Activated naive CD8-positive, alpha-beta T cell treated with anti-CD3 and anti-CD28 coated beads, Interleukin-2, amount 50 U/mL, for 24 hours (primary cell): ENCODE measurements around the gene CA10.

Source experiments
- ATAC-seq: fragments of 150-1000 bp; cut with Tn5 transposase; one replicate; pipeline ENCODE4 v1.10.0; 2021
- DNase-seq: peaks from one replicate; pipeline ENCODE4 v3.0.0; 2021
- H3K27ac Mint-ChIP-seq: one replicate; pipeline ENCODE4 v1.8.0; 2021; ENCODE audit warnings: mild to moderate bottlenecking, mixed read lengths
- H3K27me3 Mint-ChIP-seq: one replicate; pipeline ENCODE4 v1.8.0; 2021; ENCODE audit warnings: mixed read lengths
- H3K36me3 Mint-ChIP-seq: one replicate; pipeline ENCODE4 v1.8.0; 2021; ENCODE audit warnings: low read depth, mixed read lengths
- H3K4me1 Mint-ChIP-seq: one replicate; pipeline ENCODE4 v1.8.0; 2021; ENCODE audit warnings: mixed read lengths
- H3K4me3 Mint-ChIP-seq: one replicate; pipeline ENCODE4 v1.8.0; 2021; ENCODE audit warnings: mild to moderate bottlenecking, moderate library complexity, mixed read lengths
- H3K9me3 Mint-ChIP-seq: one replicate; pipeline ENCODE4 v1.8.0; 2021; ENCODE audit warnings: mixed read lengths

CA10 gene

GRCh38 chr17:52041123-52041617 lies 117.3 kb downstream of the CA10 start:
- Mint-ChIP-seq H3K27me3 (peaks cover 3% of the 10 kb centered on the region), H3K36me3 (no peaks in the 10 kb centered on the region), H3K9me3 (no peaks in the 10 kb centered on the region), H3K4me3 (no peak overlapping the region), H3K27ac (no peak overlapping the region), H3K4me1 (no peaks in the 10 kb centered on the region)
- DNase-seq (no peak), ATAC-seq (no peak)

- ATAC-seq (no peak), DNase-seq (no peak)
- Mint-ChIP-seq H3K4me1 (no peaks in the 10 kb centered on the region), H3K27ac (no peak overlapping the region), H3K4me3 (no peak overlapping the region), H3K9me3 (no peaks in the 10 kb centered on the region), H3K36me3 (no peaks in the 10 kb centered on the region), H3K27me3 (no peaks in the 10 kb centered on the region)
Measured at GRCh38 chr17:52036416-52036815, 122.1 kb downstream of the CA10 start.

GRCh38 chr17:52035336-52035915 lies 123.1 kb downstream of the CA10 start:
- DNase-seq (no peak), ATAC-seq (no peak)
- H3K4me3 Mint-ChIP-seq, result no peak overlapping the region
- no peaks in the 10 kb centered on the region for H3K9me3 Mint-ChIP-seq
- H3K36me3 Mint-ChIP-seq, result no peaks in the 10 kb centered on the region
- no peaks in the 10 kb centered on the region for H3K27me3 Mint-ChIP-seq
- H3K4me1 Mint-ChIP-seq, result no peaks in the 10 kb centered on the region
- H3K27ac Mint-ChIP-seq, result no peak overlapping the region

GRCh38 chr17:52032454-52032853 lies 126.1 kb downstream of the CA10 start:
- ATAC-seq, result no peak
- H3K36me3 Mint-ChIP-seq, result no peaks in the 10 kb centered on the region
- DNase-seq, result no peak
- no peak overlapping the region for H3K4me3 Mint-ChIP-seq
- H3K27me3 Mint-ChIP-seq, result no peaks in the 10 kb centered on the region
- no peaks in the 10 kb centered on the region for H3K4me1 Mint-ChIP-seq
- no peaks in the 10 kb centered on the region for H3K9me3 Mint-ChIP-seq
- H3K27ac Mint-ChIP-seq, result no peak overlapping the region

GRCh38 chr17:52030052-52030451 lies 128.5 kb downstream of the CA10 start:
- no peaks in the 10 kb centered on the region for H3K27me3 Mint-ChIP-seq
- H3K36me3 Mint-ChIP-seq, result no peaks in the 10 kb centered on the region
- H3K4me1 Mint-ChIP-seq, result no peaks in the 10 kb centered on the region
- H3K4me3 Mint-ChIP-seq, result no peak overlapping the region
- DNase-seq, result no peak
- no peak overlapping the region for H3K27ac Mint-ChIP-seq
- no peak for ATAC-seq
- H3K9me3 Mint-ChIP-seq, result no peaks in the 10 kb centered on the region

GRCh38 chr17:52027620-52028295 lies 130.8 kb downstream of the CA10 start:
- Mint-ChIP-seq H3K27me3 (peaks cover 2% of the 10 kb centered on the region), H3K4me1 (no peaks in the 10 kb centered on the region), H3K9me3 (no peaks in the 10 kb centered on the region), H3K36me3 (no peaks in the 10 kb centered on the region), H3K27ac (no peak overlapping the region), H3K4me3 (no peak overlapping the region)
- DNase-seq (no peak), ATAC-seq (no peak)

GRCh38 chr17:52027081-52027480 lies 131.4 kb downstream of the CA10 start:
- peaks cover 5% of the 10 kb centered on the region for H3K27me3 Mint-ChIP-seq
- DNase-seq (no peak), ATAC-seq (no peak)
- no peaks in the 10 kb centered on the region for H3K4me1 Mint-ChIP-seq
- H3K27ac Mint-ChIP-seq, result no peak overlapping the region
- H3K36me3 Mint-ChIP-seq, result no peaks in the 10 kb centered on the region
- H3K9me3 Mint-ChIP-seq, result peaks cover 5% of the 10 kb centered on the region
- no peak overlapping the region for H3K4me3 Mint-ChIP-seq

- ATAC-seq (no peak), DNase-seq (no peak)
- Mint-ChIP-seq H3K4me1 (no peaks in the 10 kb centered on the region), H3K27me3 (peaks cover 6% of the 10 kb centered on the region), H3K36me3 (no peaks in the 10 kb centered on the region), H3K27ac (no peak overlapping the region), H3K4me3 (no peak overlapping the region), H3K9me3 (peaks cover 7% of the 10 kb centered on the region)
Measured at GRCh38 chr17:52026075-52026474, 132.4 kb downstream of the CA10 start.

GRCh38 chr17:52025236-52025635 lies 133.3 kb downstream of the CA10 start:
- Mint-ChIP-seq H3K27ac (no peak overlapping the region), H3K36me3 (no peaks in the 10 kb centered on the region), H3K9me3 (peaks cover 11% of the 10 kb centered on the region), H3K27me3 (peaks cover 6% of the 10 kb centered on the region), H3K4me3 (no peak overlapping the region), H3K4me1 (no peaks in the 10 kb centered on the region)
- DNase-seq (no peak), ATAC-seq (no peak)

- no peaks in the 10 kb centered on the region for H3K36me3 Mint-ChIP-seq
- H3K27ac Mint-ChIP-seq, result no peak overlapping the region
- H3K4me1 Mint-ChIP-seq, result no peaks in the 10 kb centered on the region
- DNase-seq (no peak), ATAC-seq (no peak)
- peaks cover 11% of the 10 kb centered on the region for H3K9me3 Mint-ChIP-seq
- H3K4me3 Mint-ChIP-seq, result no peak overlapping the region
- peaks cover 6% of the 10 kb centered on the region for H3K27me3 Mint-ChIP-seq
Measured at GRCh38 chr17:52024300-52024870, 134.1 kb downstream of the CA10 start.

GRCh38 chr17:52011064-52011463 lies 147.4 kb downstream of the CA10 start:
- Mint-ChIP-seq H3K4me3 (no peak overlapping the region), H3K4me1 (no peaks in the 10 kb centered on the region), H3K36me3 (no peaks in the 10 kb centered on the region), H3K9me3 (no peaks in the 10 kb centered on the region), H3K27me3 (peaks cover 3% of the 10 kb centered on the region), H3K27ac (no peak overlapping the region)
- DNase-seq (no peak), ATAC-seq (no peak)

- no peak overlapping the region for H3K27ac Mint-ChIP-seq
- H3K4me1 Mint-ChIP-seq, result no peaks in the 10 kb centered on the region
- no peaks in the 10 kb centered on the region for H3K36me3 Mint-ChIP-seq
- H3K9me3 Mint-ChIP-seq, result no peaks in the 10 kb centered on the region
- no peaks in the 10 kb centered on the region for H3K27me3 Mint-ChIP-seq
- no peak for DNase-seq
- no peak overlapping the region for H3K4me3 Mint-ChIP-seq
- no peak for ATAC-seq
Measured at GRCh38 chr17:51999654-52000053, 158.9 kb downstream of the CA10 start.

- no peak for ATAC-seq
- H3K27ac Mint-ChIP-seq, result no peak overlapping the region
- H3K4me3 Mint-ChIP-seq, result no peak overlapping the region
- H3K4me1 Mint-ChIP-seq, result no peaks in the 10 kb centered on the region
- H3K9me3 Mint-ChIP-seq, result no peaks in the 10 kb centered on the region
- DNase-seq, result no peak
- H3K36me3 Mint-ChIP-seq, result no peaks in the 10 kb centered on the region
- H3K27me3 Mint-ChIP-seq, result no peaks in the 10 kb centered on the region
Measured at GRCh38 chr17:51997723-51998122, 160.8 kb downstream of the CA10 start.

GRCh38 chr17:51995797-51996403 lies 162.6 kb downstream of the CA10 start:
- Mint-ChIP-seq H3K4me3 (no peak overlapping the region), H3K36me3 (no peaks in the 10 kb centered on the region), H3K4me1 (no peaks in the 10 kb centered on the region), H3K9me3 (no peaks in the 10 kb centered on the region), H3K27me3 (no peaks in the 10 kb centered on the region), H3K27ac (no peak overlapping the region)
- no peak for DNase-seq
- ATAC-seq, result no peak

GRCh38 chr17:51992864-51993416 lies 165.6 kb downstream of the CA10 start:
- Mint-ChIP-seq H3K9me3 (no peaks in the 10 kb centered on the region), H3K4me1 (no peaks in the 10 kb centered on the region), H3K4me3 (no peak overlapping the region), H3K36me3 (no peaks in the 10 kb centered on the region), H3K27me3 (no peaks in the 10 kb centered on the region), H3K27ac (no peak overlapping the region)
- no peak for ATAC-seq
- DNase-seq, result no peak
